Osteocyte (in vitro differentiated cells): ENCODE measurements around the gene PSD4. TPM values are rescaled to one million over a fixed set of nuclear protein-coding genes. Genes with fewer than 3 reads are reported as not detected.

Experiments used
- DNase-seq: peaks from one replicate; pipeline ENCODE4 v3.0.0; 2021; ENCODE audit warnings: mixed read lengths; ENCODE audit not compliant: unreplicated experiment; ENCODE audit errors: extremely low spot score
- H3K27ac Mint-ChIP-seq: one replicate; pipeline ENCODE4 v1.8.0; 2021; ENCODE audit warnings: mild to moderate bottlenecking, mixed read lengths; ENCODE audit not compliant: unreplicated experiment
- H3K27me3 Mint-ChIP-seq: one replicate; pipeline ENCODE4 v1.8.0; 2021; ENCODE audit warnings: mixed read lengths; ENCODE audit not compliant: unreplicated experiment
- H3K36me3 Mint-ChIP-seq: one replicate; pipeline ENCODE4 v1.8.0; 2021; ENCODE audit warnings: mixed read lengths; ENCODE audit not compliant: unreplicated experiment
- H3K4me1 Mint-ChIP-seq: one replicate; pipeline ENCODE4 v1.8.0; 2021; ENCODE audit warnings: mixed read lengths; ENCODE audit not compliant: unreplicated experiment
- H3K4me3 Mint-ChIP-seq: one replicate; pipeline ENCODE4 v1.8.0; 2021; ENCODE audit warnings: mild to moderate bottlenecking, moderate library complexity, mixed read lengths; ENCODE audit not compliant: unreplicated experiment
- H3K9me3 Mint-ChIP-seq: one replicate; pipeline ENCODE4 v1.8.0; 2021; ENCODE audit warnings: mixed read lengths; ENCODE audit not compliant: unreplicated experiment
- total RNA-seq: library from RNA; stranded (reverse); gene quantifications from 2 replicates; pipeline ENCODE4 v1.2.1, GENCODE V29; 2021
- TF ChIP-seq, protein P1 (sequence below): fragments of 200-600 bp; sonication (generic); IDR thresholded peaks from 2 replicates; pipeline ENCODE4 v1.5.0; 2021; ENCODE audit warnings: antibody characterized with exemption, mild to moderate bottlenecking, moderate library complexity

PSD4 gene
- total RNA-seq, 1 donor from 2014 or later = 8.9 TPM

DNA sequence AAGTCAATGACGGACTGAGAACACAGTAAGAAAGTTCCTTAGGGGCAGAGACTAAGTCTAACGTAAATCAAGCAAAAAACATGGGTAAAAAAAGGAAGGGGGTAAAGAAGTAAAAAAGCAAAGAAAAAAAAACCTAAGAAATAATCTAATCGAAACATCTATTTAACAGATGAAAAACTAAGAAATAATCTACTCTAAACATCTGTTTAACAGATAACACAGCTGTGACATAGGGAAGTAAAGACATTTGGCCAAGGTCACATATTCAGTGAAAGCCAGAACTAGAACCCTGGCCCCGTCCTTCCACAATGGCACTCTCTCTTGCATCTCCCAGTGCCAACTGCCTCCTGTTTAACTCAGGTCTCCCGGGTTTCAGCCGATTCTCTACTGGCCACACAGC lies 48.1 kb downstream of the PSD4 start:
- TF ChIP-seq, protein P1, sequence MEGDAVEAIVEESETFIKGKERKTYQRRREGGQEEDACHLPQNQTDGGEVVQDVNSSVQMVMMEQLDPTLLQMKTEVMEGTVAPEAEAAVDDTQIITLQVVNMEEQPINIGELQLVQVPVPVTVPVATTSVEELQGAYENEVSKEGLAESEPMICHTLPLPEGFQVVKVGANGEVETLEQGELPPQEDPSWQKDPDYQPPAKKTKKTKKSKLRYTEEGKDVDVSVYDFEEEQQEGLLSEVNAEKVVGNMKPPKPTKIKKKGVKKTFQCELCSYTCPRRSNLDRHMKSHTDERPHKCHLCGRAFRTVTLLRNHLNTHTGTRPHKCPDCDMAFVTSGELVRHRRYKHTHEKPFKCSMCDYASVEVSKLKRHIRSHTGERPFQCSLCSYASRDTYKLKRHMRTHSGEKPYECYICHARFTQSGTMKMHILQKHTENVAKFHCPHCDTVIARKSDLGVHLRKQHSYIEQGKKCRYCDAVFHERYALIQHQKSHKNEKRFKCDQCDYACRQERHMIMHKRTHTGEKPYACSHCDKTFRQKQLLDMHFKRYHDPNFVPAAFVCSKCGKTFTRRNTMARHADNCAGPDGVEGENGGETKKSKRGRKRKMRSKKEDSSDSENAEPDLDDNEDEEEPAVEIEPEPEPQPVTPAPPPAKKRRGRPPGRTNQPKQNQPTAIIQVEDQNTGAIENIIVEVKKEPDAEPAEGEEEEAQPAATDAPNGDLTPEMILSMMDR = no peak
- no peak for DNase-seq
- Mint-ChIP-seq H3K4me1 (peaks cover 55% of the 10 kb centered on the region), H3K36me3 (no peaks in the 10 kb centered on the region), H3K27me3 (no peaks in the 10 kb centered on the region), H3K9me3 (no peaks in the 10 kb centered on the region), H3K4me3 (no peak overlapping the region), H3K27ac (peak overlapping the region; percentile 4)

DNA sequence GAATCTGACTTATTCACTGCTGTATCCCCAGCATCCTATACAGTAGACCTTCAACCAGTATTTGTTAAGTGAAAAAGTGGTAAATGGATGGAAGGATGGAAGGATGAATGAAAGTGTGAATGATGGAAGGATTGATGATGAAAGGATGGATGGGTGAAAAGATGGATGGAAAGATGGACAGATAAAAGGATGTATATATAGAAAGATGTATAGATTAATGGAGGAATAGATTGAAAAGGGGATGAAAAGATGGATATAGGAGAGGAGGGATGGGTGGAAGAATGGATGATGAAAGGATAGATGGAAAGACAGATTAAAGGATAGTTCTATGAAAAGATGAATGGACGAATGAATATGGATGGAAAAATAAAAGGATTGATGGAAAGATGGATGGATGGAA lies 50.0 kb downstream of the PSD4 start:
- Mint-ChIP-seq H3K27ac (no peak overlapping the region), H3K36me3 (no peaks in the 10 kb centered on the region), H3K4me3 (no peak overlapping the region), H3K27me3 (no peaks in the 10 kb centered on the region), H3K9me3 (no peaks in the 10 kb centered on the region), H3K4me1 (peaks cover 48% of the 10 kb centered on the region)
- DNase-seq = no peak
- TF ChIP-seq, protein P1 = no peak

DNA sequence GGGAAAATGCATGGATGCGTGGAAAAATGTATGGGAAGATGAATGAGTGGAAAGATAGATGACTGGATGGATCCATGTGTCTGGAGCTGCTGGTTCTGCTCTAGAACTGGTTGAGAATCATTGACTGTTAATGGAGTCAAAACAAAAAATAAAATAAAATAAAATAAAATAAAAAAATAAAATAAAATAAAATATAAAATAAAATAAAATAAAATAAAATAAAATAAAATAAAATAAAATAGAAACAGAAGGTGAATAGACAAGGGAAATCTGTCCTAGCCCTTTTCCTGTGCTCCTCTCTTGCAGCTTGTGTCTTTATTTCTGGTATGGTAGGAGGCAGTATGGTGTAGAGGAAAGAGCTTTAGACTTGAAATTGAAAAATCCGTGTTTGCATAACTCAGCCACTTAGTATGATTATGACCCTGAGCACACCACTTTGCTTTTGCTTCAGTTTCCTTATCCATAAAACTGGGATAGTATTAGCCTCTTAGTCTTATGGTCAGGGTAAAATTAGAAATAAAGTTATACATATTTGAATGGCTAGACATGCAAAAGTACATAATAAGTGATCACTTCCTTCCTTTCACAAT lies 51.0 kb downstream of the PSD4 start:
- no peak overlapping the region for H3K4me3 Mint-ChIP-seq
- H3K27ac Mint-ChIP-seq = peak overlapping the region; percentile 86
- DNase-seq = no peak
- TF ChIP-seq, protein P1 = no peak
- no peaks in the 10 kb centered on the region for H3K27me3 Mint-ChIP-seq
- H3K4me1 Mint-ChIP-seq = peaks cover 43% of the 10 kb centered on the region
- no peaks in the 10 kb centered on the region for H3K36me3 Mint-ChIP-seq
- H3K9me3 Mint-ChIP-seq = no peaks in the 10 kb centered on the region

DNA sequence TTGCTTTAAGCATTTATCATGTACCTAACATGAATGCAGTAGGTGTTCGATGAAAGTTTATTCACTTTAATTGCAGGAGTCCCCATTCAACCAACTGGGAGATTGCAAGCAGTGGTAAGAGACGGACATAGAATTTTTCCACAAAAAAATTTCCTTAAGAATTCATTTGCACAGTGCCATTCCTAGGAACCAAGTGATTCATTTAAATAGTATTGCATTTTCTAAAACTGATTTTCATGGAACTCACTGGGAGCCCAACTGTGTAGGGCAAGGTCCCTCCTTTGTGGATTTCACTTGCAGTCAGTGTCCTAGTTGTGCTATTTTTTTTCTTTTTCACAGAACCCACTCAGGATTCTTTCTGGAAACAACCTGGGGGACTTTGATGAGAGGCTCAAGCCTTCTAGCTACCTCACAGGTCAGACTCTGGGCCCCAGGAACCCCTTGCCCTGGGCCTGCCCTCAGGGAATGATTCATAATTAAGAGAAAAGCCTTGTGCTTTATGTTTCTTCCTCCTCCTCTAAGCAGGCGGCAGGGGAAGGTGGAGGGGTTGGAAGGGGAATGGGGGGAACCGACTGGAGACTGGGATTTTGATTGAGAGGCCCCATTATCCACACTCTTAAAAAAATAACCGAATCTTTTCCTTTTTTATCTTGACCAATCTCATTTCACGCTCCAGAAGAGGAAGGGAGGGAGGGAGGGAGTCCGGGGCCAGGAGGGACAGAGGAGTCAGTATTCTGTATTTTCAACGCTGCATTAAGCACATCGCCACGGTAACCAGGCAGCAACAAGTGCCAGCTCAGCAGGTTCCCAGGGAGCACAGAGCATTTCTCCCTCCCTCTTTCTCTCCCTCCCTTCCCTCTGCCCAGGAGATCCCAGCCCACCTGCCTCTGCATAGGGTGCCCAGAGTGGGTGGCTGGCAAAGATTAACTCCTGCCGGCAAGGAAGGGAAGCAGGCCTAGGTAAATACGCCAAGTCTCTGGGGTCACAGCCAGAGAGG lies 51.8 kb downstream of the PSD4 start:
- Mint-ChIP-seq H3K4me3 (no peak overlapping the region), H3K36me3 (no peaks in the 10 kb centered on the region), H3K4me1 (peaks cover 37% of the 10 kb centered on the region), H3K9me3 (no peaks in the 10 kb centered on the region), H3K27ac (peak overlapping the region; percentile 86), H3K27me3 (no peaks in the 10 kb centered on the region)
- DNase-seq = no peak
- TF ChIP-seq, protein P1 = no peak

DNA sequence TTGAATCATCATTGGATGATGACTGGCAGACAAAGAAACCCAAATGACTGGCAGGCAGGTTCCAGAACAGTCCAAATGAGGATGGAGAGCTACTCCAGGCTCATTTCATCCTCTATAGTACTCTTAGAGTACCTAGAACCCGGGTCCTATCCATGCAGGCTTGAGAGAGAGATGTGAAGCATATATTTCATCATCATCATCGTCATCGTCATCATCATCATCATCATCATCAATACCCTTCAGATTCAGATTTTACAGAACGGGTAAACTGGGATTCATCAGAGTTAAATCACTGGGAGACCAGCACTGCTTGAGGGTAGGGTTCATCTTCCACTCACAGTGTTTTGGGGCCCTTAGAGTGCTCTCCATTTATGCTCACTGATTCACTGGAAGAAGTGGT lies 52.7 kb downstream of the PSD4 start:
- Mint-ChIP-seq H3K27ac (peak overlapping the region; percentile 86), H3K36me3 (no peaks in the 10 kb centered on the region), H3K9me3 (no peaks in the 10 kb centered on the region), H3K4me3 (no peak overlapping the region), H3K4me1 (peaks cover 32% of the 10 kb centered on the region), H3K27me3 (no peaks in the 10 kb centered on the region)
- TF ChIP-seq, protein P1 = no peak
- no peak for DNase-seq
